ENCODE measurements around the gene NPAS4.

Gene NPAS4

DNA sequence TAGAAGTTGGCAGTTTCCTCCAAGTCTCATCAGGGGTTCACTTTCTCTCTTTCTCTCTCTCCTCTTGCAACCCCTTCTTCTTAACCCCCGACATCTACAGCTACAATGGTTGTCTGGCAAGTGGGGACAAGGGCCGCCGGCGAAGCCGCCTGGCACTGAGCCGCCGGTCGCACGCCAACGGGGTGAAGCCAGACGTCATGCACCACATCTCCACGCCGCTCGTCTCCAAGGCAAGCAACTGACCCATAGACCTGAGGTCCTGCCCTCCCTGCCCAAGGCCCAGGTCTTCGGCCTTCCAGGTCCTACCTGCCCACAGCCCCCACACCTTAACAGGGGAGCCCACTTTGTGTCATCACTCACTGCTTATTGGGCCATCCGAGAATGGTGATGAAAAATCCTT, 50.3 kb downstream of the NPAS4 start:
- in situ Hi-C loops (cut with MboI; ENCODE audit: low sequenced_read_pairs, unreplicated experiment), result no loop called here
- TF ChIP-seq, protein P1, sequence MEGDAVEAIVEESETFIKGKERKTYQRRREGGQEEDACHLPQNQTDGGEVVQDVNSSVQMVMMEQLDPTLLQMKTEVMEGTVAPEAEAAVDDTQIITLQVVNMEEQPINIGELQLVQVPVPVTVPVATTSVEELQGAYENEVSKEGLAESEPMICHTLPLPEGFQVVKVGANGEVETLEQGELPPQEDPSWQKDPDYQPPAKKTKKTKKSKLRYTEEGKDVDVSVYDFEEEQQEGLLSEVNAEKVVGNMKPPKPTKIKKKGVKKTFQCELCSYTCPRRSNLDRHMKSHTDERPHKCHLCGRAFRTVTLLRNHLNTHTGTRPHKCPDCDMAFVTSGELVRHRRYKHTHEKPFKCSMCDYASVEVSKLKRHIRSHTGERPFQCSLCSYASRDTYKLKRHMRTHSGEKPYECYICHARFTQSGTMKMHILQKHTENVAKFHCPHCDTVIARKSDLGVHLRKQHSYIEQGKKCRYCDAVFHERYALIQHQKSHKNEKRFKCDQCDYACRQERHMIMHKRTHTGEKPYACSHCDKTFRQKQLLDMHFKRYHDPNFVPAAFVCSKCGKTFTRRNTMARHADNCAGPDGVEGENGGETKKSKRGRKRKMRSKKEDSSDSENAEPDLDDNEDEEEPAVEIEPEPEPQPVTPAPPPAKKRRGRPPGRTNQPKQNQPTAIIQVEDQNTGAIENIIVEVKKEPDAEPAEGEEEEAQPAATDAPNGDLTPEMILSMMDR (IDR thresholded peaks at IDR 0.05; ENCODE audit: borderline replicate concordance, control extremely low read depth, extremely low read depth, insufficient read depth, missing control alignments), result no peak
- DNase-seq (ENCODE audit: low spot score), result no peak

DNA sequence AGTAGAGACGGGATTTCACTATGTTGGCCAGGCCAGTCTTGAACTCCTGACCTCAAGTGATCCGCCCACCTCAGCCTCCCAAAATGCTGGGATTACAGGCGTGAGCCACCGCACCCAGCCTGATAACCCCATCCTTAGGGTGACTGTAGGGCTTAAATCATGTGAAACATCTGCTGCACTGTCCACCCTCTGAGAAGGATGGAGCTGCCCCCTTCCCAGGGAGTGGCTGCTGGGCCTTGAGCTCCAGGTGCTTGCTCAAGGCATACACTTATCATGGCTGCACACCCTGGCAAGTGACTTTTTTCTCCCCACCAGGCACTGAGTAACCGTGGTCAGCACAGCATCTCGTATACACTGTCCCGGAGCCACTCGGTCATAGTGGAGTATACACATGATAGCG, 51.2 kb downstream of the NPAS4 start:
- TF ChIP-seq, protein P1 (IDR thresholded peaks at IDR 0.05; ENCODE audit: borderline replicate concordance, control extremely low read depth, extremely low read depth, insufficient read depth, missing control alignments), result no peak
- in situ Hi-C loops (cut with MboI; ENCODE audit: low sequenced_read_pairs, unreplicated experiment), result no loop called here
- DNase-seq (ENCODE audit: low spot score), result no peak

DNA sequence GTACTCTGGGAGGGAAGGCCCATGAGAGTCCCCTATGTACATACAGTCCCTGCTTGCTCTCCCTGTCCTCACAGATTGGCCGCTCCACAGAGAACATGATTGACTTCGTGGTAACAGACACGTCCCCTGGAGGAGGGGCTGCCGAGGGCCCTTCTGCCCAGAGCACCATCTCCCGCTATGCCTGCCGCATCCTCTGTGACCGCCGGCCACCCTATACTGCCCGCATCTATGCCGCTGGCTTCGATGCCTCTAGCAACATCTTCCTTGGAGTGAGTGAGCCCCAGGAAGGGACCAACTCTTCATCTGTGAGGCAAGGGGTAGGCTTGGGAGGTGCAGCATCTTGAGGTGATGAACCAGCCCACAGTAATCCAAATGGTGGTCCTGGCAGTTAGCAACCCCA, 52.3 kb downstream of the NPAS4 start:
- TF ChIP-seq, protein P1 (IDR thresholded peaks at IDR 0.05; ENCODE audit: borderline replicate concordance, control extremely low read depth, extremely low read depth, insufficient read depth, missing control alignments), result no peak
- in situ Hi-C loops (cut with MboI; ENCODE audit: low sequenced_read_pairs, unreplicated experiment), result no loop called here
- DNase-seq (ENCODE audit: low spot score), result no peak

- DNase-seq (ENCODE audit: low spot score), result no peak
- TF ChIP-seq, protein P1 (IDR thresholded peaks at IDR 0.05; ENCODE audit: borderline replicate concordance, control extremely low read depth, extremely low read depth, insufficient read depth, missing control alignments), result no peak
- in situ Hi-C loops (cut with MboI; ENCODE audit: low sequenced_read_pairs, unreplicated experiment), result no loop called here
These were observed 53.0 kb downstream of the NPAS4 start for GRCh38 chr11:66473608-66474515.

DNA sequence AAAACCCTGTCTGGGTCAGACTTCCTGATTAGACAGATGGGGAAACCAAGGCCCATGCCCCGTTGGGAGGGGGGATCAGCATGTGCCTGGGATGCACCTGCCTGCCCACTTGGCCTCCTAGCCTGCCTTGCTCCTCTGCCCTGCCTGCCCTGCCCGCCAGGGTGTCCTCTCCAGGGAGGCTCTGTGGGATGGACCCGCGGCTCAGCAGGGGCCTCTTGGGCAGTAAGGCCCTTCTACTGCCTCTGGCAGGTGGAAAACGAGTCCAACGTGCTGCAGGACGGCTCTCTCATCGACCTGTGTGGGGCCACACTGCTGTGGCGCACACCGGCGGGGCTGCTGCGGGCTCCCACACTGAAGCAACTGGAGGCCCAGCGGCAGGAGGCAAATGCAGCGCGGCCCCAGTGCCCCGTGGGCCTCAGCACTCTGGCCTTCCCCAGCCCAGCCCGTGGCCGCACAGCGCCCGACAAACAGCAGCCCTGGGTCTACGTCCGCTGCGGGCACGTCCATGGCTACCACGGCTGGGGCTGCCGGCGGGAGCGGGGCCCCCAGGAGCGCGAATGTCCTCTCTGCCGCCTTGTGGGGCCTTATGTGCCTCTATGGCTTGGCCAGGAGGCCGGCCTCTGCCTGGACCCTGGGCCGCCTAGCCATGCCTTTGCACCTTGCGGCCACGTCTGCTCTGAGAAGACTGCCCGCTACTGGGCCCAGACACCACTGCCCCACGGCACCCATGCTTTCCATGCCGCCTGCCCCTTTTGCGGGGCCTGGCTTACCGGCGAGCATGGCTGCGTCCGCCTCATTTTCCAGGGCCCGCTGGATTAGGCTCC, 54.7 kb downstream of the NPAS4 start:
- TF ChIP-seq, protein P1 (IDR thresholded peaks at IDR 0.05; ENCODE audit: borderline replicate concordance, control extremely low read depth, extremely low read depth, insufficient read depth, missing control alignments), result no peak
- in situ Hi-C loops (cut with MboI; ENCODE audit: low sequenced_read_pairs, unreplicated experiment), result no loop called here
- DNase-seq (ENCODE audit: low spot score), result no peak

Data from GM13976 (cell line).